Kidney (tissue), 14 donors: Measurements from ENCODE around the gene MYH2. TPM values are rescaled to one million over a fixed set of nuclear protein-coding genes. Genes with fewer than 3 reads are reported as not detected.

Experiments
- DNase-seq, 5 donors: peaks; one replicate each; pipeline ENCODE4 v3.0.0-alpha.2; 2013 to 2020
- FAIRE-seq: peaks from 2 replicates; lab custom pipeline; 2012; peaks lifted over from hg19 to GRCh38; lab: Jason Lieb, UNC
- H3K27ac ChIP-seq, 2 donors: one replicate each; pipeline ENCODE4 v1.7.0; 2013; ENCODE audit warnings: low read depth in 2 of 2, low read length in 2 of 2, inconsistent platforms in 1 of 2
- H3K27me3 ChIP-seq: one replicate; pipeline ENCODE4 v1.7.1; 2013; ENCODE audit warnings: low read length, inconsistent platforms; ENCODE audit not compliant: control insufficient read depth, insufficient read depth
- H3K36me3 ChIP-seq, 3 donors: one replicate each; pipeline versions ENCODE4 v1.7.0 to v1.7.1; 2013; ENCODE audit warnings: low read length in 3 of 3, control low read depth in 1 of 3, inconsistent platforms in 1 of 3; ENCODE audit not compliant: insufficient read depth in 3 of 3, control insufficient read depth in 2 of 3
- H3K4me1 ChIP-seq, 3 donors: one replicate each; pipeline versions ENCODE4 v1.7.0 to v1.7.1; 2013; ENCODE audit warnings: low read length in 3 of 3, inconsistent platforms in 1 of 3, low read depth in 1 of 3; ENCODE audit not compliant: control insufficient read depth in 2 of 3, insufficient read depth in 2 of 3
- H3K4me3 ChIP-seq, 3 donors: one replicate each; pipeline versions ENCODE4 v1.7.0 to v1.8.1; 2013; ENCODE audit warnings: low read length in 3 of 3, control low read depth in 1 of 3, inconsistent platforms in 1 of 3
- H3K9ac ChIP-seq, 3 donors: one replicate each; pipeline versions ENCODE4 v1.7.0 to v1.7.1; 2013; ENCODE audit warnings: low read length in 3 of 3, control low read depth in 1 of 3, inconsistent platforms in 1 of 3
- H3K9me3 ChIP-seq, 3 donors: one replicate each; pipeline versions ENCODE4 v1.7.0 to v1.7.1; 2013; ENCODE audit warnings: low read length in 3 of 3, control low read depth in 1 of 3, inconsistent platforms in 1 of 3; ENCODE audit not compliant: control insufficient read depth in 2 of 3, insufficient read depth in 1 of 3
- intact Hi-C: fragments of 100-400 bp; cut with DNase I; formaldehyde crosslinking; loops from one replicate; pipeline ENCODE4 v1.11.1; 2022
- polyA plus RNA-seq: library from polyadenylated mRNA; stranded (reverse); fragments of 350-450 nt; fragmentation: Illumina TruSeq; extraction: RNeasy Lipid Tissue Mini Kit (QIAGEN cat#74804); gene quantifications from one replicate; pipeline ENCODE4 v1.2.3, GENCODE V29; 2014; ENCODE audit warnings: low read depth, low replicate concordance; ENCODE audit not compliant: insufficient read depth
- total RNA-seq: library from RNA; stranded (reverse); fragmentation: NEBNext Ultra II Directional; extraction: Animal tissue kit (Norgen Biotek cat#: 25700); gene quantifications from one replicate; pipeline ENCODE4 v1.2.1, GENCODE V29; 2021
- TF ChIP-seq, protein P1 (sequence below): IDR thresholded peaks from 3 replicates; pipeline ENCODE4 v1.5.1; 2012; ENCODE audit warnings: mild to moderate bottlenecking, moderate library complexity, borderline replicate concordance; ENCODE audit not compliant: insufficient read depth; ENCODE audit errors: extremely low read depth
- donor health status: control.
- donor health status: control.
- donor health status: control.
- donor health status: control.
- donor health status: control.
- donor health status: DM: yes; HTN: yes; CAD: no.
- donor health status: Normal renal cell carcinoma (clear cell type).

The MYH2 gene
- total and polyA plus RNA-seq, 2 donors from 2014 or later = not detected

DNA sequence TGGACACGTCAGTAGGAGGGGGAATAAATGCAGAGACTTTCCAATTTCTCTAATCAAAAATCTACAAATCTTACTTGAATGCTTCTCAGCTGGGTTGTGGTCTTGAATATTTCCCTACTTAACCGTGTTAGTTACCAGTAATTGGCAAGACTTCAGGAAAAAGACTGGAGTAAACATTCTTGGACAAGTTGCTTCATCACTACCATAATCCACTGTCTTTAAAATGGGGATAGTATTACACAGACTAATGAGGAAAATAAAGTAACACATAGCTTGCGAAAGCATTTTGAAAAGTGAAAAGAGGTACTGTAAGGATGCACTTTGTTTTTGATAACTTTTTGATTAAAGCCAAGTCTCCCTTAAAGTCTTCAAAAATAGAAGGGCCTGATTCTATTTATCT, 49.5 kb downstream of the MYH2 start:
- Histone ChIP-seq H3K9me3 (no peaks in the 10 kb centered on the region), H3K36me3 (no peaks in the 10 kb centered on the region), H3K4me1 (no peaks in the 10 kb centered on the region), H3K4me3 (no peak overlapping the region), H3K9ac (no peak overlapping the region), H3K27ac (no peak overlapping the region), H3K27me3 (no peaks in the 10 kb centered on the region)
- intact Hi-C loops = no loop called here
- TF ChIP-seq, protein P1, sequence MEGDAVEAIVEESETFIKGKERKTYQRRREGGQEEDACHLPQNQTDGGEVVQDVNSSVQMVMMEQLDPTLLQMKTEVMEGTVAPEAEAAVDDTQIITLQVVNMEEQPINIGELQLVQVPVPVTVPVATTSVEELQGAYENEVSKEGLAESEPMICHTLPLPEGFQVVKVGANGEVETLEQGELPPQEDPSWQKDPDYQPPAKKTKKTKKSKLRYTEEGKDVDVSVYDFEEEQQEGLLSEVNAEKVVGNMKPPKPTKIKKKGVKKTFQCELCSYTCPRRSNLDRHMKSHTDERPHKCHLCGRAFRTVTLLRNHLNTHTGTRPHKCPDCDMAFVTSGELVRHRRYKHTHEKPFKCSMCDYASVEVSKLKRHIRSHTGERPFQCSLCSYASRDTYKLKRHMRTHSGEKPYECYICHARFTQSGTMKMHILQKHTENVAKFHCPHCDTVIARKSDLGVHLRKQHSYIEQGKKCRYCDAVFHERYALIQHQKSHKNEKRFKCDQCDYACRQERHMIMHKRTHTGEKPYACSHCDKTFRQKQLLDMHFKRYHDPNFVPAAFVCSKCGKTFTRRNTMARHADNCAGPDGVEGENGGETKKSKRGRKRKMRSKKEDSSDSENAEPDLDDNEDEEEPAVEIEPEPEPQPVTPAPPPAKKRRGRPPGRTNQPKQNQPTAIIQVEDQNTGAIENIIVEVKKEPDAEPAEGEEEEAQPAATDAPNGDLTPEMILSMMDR = no peak
- FAIRE-seq (no peak), DNase-seq (no peak)

DNA sequence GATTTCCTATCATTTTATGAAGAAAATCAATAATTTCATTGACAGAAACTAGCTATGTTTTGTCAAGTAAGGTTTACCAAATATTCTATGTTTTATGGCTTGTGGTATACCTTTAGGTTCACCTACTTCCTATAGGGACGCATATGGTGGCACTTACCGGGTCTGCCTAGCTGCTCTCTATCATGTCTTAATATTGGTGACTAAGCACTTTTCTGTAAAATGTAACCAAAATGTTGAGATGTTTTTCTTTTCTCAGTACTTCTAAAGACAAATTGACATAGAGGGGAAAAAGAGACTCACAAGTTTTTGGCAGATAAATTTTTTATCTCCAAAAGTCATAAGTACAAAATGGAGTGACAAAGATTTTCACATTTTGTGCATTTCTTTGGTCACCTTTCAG, 57.5 kb downstream of the MYH2 start:
- intact Hi-C loops = no loop called here
- no peak overlapping the region for H3K9ac ChIP-seq
- FAIRE-seq = no peak
- no peak for DNase-seq
- no peak overlapping the region for H3K4me3 ChIP-seq
- no peaks in the 10 kb centered on the region for H3K4me1 ChIP-seq
- TF ChIP-seq, protein P1 = no peak
- peaks cover 1 to 6% (median 5%) of the 10 kb centered on the region in 3 donors for H3K9me3 ChIP-seq
- no peaks in the 10 kb centered on the region for H3K27me3 ChIP-seq
- H3K27ac ChIP-seq = no peak overlapping the region
- H3K36me3 ChIP-seq = no peaks in the 10 kb centered on the region

DNA sequence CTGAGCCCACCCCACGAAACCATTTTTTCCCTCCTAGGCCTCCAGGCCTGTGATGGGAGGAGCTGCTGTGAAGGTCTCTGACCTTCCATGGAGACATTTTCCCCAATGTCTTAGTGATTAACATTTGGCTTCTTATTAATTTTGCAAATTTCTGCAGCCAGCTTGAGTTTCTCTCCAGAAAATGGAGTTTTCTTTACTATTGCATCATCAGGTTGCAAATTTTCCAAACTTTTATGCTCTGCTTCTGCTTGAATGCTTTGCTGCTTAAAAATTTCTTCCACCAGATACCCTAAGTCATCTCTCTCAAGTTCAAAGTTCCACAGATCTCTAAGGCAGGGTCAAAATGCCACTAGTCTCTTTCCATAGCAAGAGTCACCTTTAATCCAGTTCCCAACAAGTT, 67.2 kb downstream of the MYH2 start:
- Histone ChIP-seq H3K4me3 (no peak overlapping the region), H3K9ac (no peak overlapping the region), H3K27me3 (no peaks in the 10 kb centered on the region), H3K27ac (no peak overlapping the region), H3K36me3 (no peaks in the 10 kb centered on the region), H3K4me1 (no peaks in the 10 kb centered on the region), H3K9me3 (peaks cover 0 to 8% (median 0%) of the 10 kb centered on the region in 3 donors)
- intact Hi-C loops = no loop called here
- no peak for FAIRE-seq
- TF ChIP-seq, protein P1 = no peak
- no peak for DNase-seq

DNA sequence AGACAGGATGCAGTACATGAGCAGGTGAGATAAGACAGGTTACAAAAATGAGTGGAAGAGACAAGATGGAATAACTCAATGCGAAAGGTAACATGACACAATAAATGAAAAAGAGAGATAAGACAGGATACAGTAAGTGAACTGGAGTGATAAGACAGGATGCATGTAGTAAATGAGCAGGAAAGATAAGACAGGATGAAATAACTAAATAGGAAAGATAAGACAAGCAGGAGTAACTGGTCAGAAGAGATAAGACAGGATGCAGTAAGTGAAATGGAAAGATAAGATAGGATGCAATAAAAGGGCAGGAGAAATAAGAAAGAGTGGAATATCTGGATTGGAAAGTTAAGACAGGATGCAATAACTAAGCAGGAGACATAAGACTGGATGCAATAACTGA, 71.8 kb downstream of the MYH2 start:
- no peaks in the 10 kb centered on the region for H3K27me3 ChIP-seq
- TF ChIP-seq, protein P1 = no peak
- no peaks in the 10 kb centered on the region for H3K36me3 ChIP-seq
- H3K4me1 ChIP-seq = no peaks in the 10 kb centered on the region
- peaks cover 0 to 5% (median 0%) of the 10 kb centered on the region in 3 donors for H3K9me3 ChIP-seq
- no peak overlapping the region for H3K27ac ChIP-seq
- DNase-seq (no peak), FAIRE-seq (no peak)
- H3K4me3 ChIP-seq = no peak overlapping the region
- intact Hi-C loops = no loop called here
- no peak overlapping the region for H3K9ac ChIP-seq
